22Rv1 (cell line): ENCODE measurements around the gene GFOD1.

Source experiments
- H3K27ac ChIP-seq: fragments of 450-650 bp; 2 replicates; pipeline ENCODE4 v1.5.1; 2017
- CTCF ChIP-seq: fragments of 450-650 bp; IDR thresholded peaks from 2 replicates; pipeline ENCODE4 v1.5.1; 2017; ENCODE audit warnings: mild to moderate bottlenecking
- ZFX ChIP-seq: fragments of 450-650 bp; IDR thresholded peaks from 2 replicates; pipeline ENCODE4 v1.6.1; 2017; ENCODE audit warnings: antibody characterized with exemption, borderline replicate concordance

The GFOD1 gene

GRCh38 chr6:13411484-13411883 lies 75.9 kb downstream of the GFOD1 start:
- TF ChIP-seq ZFX (no peak), CTCF (no peak)
- no peak overlapping the region for H3K27ac ChIP-seq

- H3K27ac ChIP-seq, result no peak overlapping the region
- TF ChIP-seq ZFX (no peak), CTCF (no peak)
These were observed 77.4 kb downstream of the GFOD1 start for GRCh38 chr6:13409991-13410390.

GRCh38 chr6:13407709-13408695 lies 79.4 kb downstream of the GFOD1 start:
- H3K27ac ChIP-seq, result no peak overlapping the region

GRCh38 chr6:13407368-13407708 lies 80.1 kb downstream of the GFOD1 start:
- H3K27ac ChIP-seq, result no peak overlapping the region
- no peak for TF ChIP-seq ZFX
- TF ChIP-seq CTCF, result no peak

More at GRCh38 chr6:13407709-13408695, 79.4 kb downstream of the GFOD1 start:
- TF ChIP-seq CTCF, result no peak
- no peak for TF ChIP-seq ZFX

- TF ChIP-seq ZFX (no peak), CTCF (no peak)
- H3K27ac ChIP-seq, result no peak overlapping the region
These were observed 80.6 kb downstream of the GFOD1 start for GRCh38 chr6:13406781-13407180.

- TF ChIP-seq CTCF, result no peak
- no peak for TF ChIP-seq ZFX
- H3K27ac ChIP-seq, result no peak overlapping the region
These were observed 81.4 kb downstream of the GFOD1 start for GRCh38 chr6:13405961-13406477.

- no peak for TF ChIP-seq ZFX
- TF ChIP-seq CTCF, result no peak
- no peak overlapping the region for H3K27ac ChIP-seq
These were observed 82.5 kb downstream of the GFOD1 start for GRCh38 chr6:13404892-13405254.
